Osteoblast (primary cell): ENCODE results near the gene OPCML. TPM values are rescaled to one million over a fixed set of nuclear protein-coding genes. Genes with fewer than 3 reads are reported as not detected.

Experiments
- DNase-seq: peaks from one replicate; pipeline ENCODE4 v3.0.0; 2011; ENCODE audit warnings: low spot score, mixed read lengths; ENCODE audit not compliant: insufficient read length; ENCODE audit errors: missing footprints
- H2AFZ ChIP-seq: 2 replicates; pipeline ENCODE4 v1.6.0; 2011; ENCODE audit warnings: mild to moderate bottlenecking, low read length
- H3K27ac ChIP-seq: 2 replicates; pipeline ENCODE4 v1.5.1; 2011; ENCODE audit warnings: mild to moderate bottlenecking, low read depth, low read length, moderate library complexity
- H3K27me3 ChIP-seq: 2 replicates; pipeline ENCODE4 v1.6.0; 2012; ENCODE audit warnings: mild to moderate bottlenecking, control low read depth, inconsistent platforms, low read length, moderate library complexity; ENCODE audit not compliant: insufficient read depth
- H3K36me3 ChIP-seq: 2 replicates; pipeline ENCODE4 v1.5.1; 2011; ENCODE audit warnings: mild to moderate bottlenecking, low read length, control low read depth, moderate library complexity; ENCODE audit not compliant: insufficient read depth
- H3K4me1 ChIP-seq: 2 replicates; pipeline ENCODE4 v1.5.1; 2011; ENCODE audit warnings: mild to moderate bottlenecking, low read length, control low read depth, moderate library complexity; ENCODE audit not compliant: insufficient read depth
- H3K4me2 ChIP-seq: 2 replicates; pipeline ENCODE4 v1.6.0; 2011; ENCODE audit warnings: mild to moderate bottlenecking, low read length; ENCODE audit not compliant: insufficient read depth
- H3K4me3 ChIP-seq: fragments of 200-600 bp; sonication (generic); 3 replicates; pipeline ENCODE4 v1.5.1; 2012; ENCODE audit warnings: mild to moderate bottlenecking, low read length, inconsistent platforms; ENCODE audit not compliant: insufficient read depth
- H3K79me2 ChIP-seq: 2 replicates; pipeline ENCODE4 v1.6.0; 2012; ENCODE audit warnings: mild to moderate bottlenecking, low read length, control low read depth, inconsistent platforms; ENCODE audit not compliant: insufficient read depth
- H3K9me3 ChIP-seq: 2 replicates; pipeline ENCODE4 v1.5.1; 2011; ENCODE audit warnings: low read depth, low read length, control low read depth
- H4K20me1 ChIP-seq: 2 replicates; pipeline ENCODE4 v1.6.0; 2012; ENCODE audit warnings: mild to moderate bottlenecking, low read length, control low read depth; ENCODE audit not compliant: insufficient read depth
- CTCF ChIP-seq: IDR thresholded peaks from 2 replicates; pipeline ENCODE4 v1.5.1; 2011; ENCODE audit warnings: mild to moderate bottlenecking, low read depth, low read length, moderate library complexity; ENCODE audit errors: extremely low read depth
- total RNA-seq: library from RNA; depleted of rRNA; stranded (reverse); fragments of >200 nt; gene quantifications from 2 replicates; pipeline ENCODE4 v1.2.3, GENCODE V29; 2012

OPCML gene
- total RNA-seq, 1 donor = 0.36 TPM

GRCh38 chr11:132839236-132839945 lies 692.9 kb downstream of the OPCML start:
- Histone ChIP-seq H2AFZ (peak overlapping the region; percentile 78), H3K4me3 (no peak overlapping the region), H3K4me2 (no peak overlapping the region), H4K20me1 (no peaks in the 10 kb centered on the region), H3K79me2 (no peaks in the 10 kb centered on the region), H3K36me3 (no peaks in the 10 kb centered on the region), H3K4me1 (peaks cover 4% of the 10 kb centered on the region), H3K27ac (no peak overlapping the region), H3K9me3 (no peaks in the 10 kb centered on the region), H3K27me3 (no peaks in the 10 kb centered on the region)
- no peak for DNase-seq
- no peak for TF ChIP-seq CTCF

GRCh38 chr11:132838627-132839026 lies 693.7 kb downstream of the OPCML start:
- Histone ChIP-seq H3K4me1 (peaks cover 4% of the 10 kb centered on the region), H3K27ac (no peak overlapping the region), H3K4me2 (peak overlapping the region; percentile 5), H3K36me3 (no peaks in the 10 kb centered on the region), H4K20me1 (no peaks in the 10 kb centered on the region), H3K27me3 (no peaks in the 10 kb centered on the region), H3K79me2 (no peaks in the 10 kb centered on the region), H3K4me3 (no peak overlapping the region), H2AFZ (peak overlapping the region; percentile 78), H3K9me3 (no peaks in the 10 kb centered on the region)
- TF ChIP-seq CTCF = no peak
- no peak for DNase-seq

GRCh38 chr11:132831272-132831671 lies 701.0 kb downstream of the OPCML start:
- Histone ChIP-seq H3K4me3 (no peak overlapping the region), H3K4me2 (no peak overlapping the region), H3K9me3 (no peaks in the 10 kb centered on the region), H3K27ac (no peak overlapping the region), H3K27me3 (no peaks in the 10 kb centered on the region), H3K79me2 (no peaks in the 10 kb centered on the region), H3K4me1 (no peaks in the 10 kb centered on the region), H4K20me1 (no peaks in the 10 kb centered on the region), H2AFZ (no peak overlapping the region), H3K36me3 (no peaks in the 10 kb centered on the region)
- no peak for DNase-seq
- TF ChIP-seq CTCF = no peak

- no peak overlapping the region for H2AFZ ChIP-seq
- no peaks in the 10 kb centered on the region for H3K9me3 ChIP-seq
- no peaks in the 10 kb centered on the region for H3K27me3 ChIP-seq
- DNase-seq = no peak
- no peaks in the 10 kb centered on the region for H3K79me2 ChIP-seq
- H3K4me2 ChIP-seq = no peak overlapping the region
- H3K4me1 ChIP-seq = peaks cover 7% of the 10 kb centered on the region
- H3K4me3 ChIP-seq = no peak overlapping the region
- no peaks in the 10 kb centered on the region for H3K36me3 ChIP-seq
- no peak overlapping the region for H3K27ac ChIP-seq
- no peak for TF ChIP-seq CTCF
- H4K20me1 ChIP-seq = no peaks in the 10 kb centered on the region
Observed at GRCh38 chr11:132824642-132825041, 707.7 kb downstream of the OPCML start.
